Measurements from ENCODE around the gene RAD51B. TPM values are rescaled to one million over a fixed set of nuclear protein-coding genes. Genes with fewer than 3 reads are reported as not detected.
"Not testable (repeated sequence)": the region's sequence is repeated elsewhere in the genome, so short reads cannot be mapped to it uniquely, and the experiment has no call there.

The RAD51B gene
- total RNA-seq, 2 donors from 2014 or later = 22.8 to 33.8 TPM

- H3K36me3 ChIP-seq (ENCODE audit: control insufficient read depth, insufficient read depth, low read length) = no peaks in the 10 kb centered on the region
- H3K9me3 ChIP-seq (ENCODE audit: control insufficient read depth, low read length) = no peaks in the 10 kb centered on the region
- Mint-ChIP-seq H3K27ac (no peak overlapping the region), H3K36me3 (ENCODE audit: low read depth) (no peaks in the 10 kb centered on the region), H3K4me1 (peaks cover 76% of the 10 kb centered on the region), H3K9me3 (no peaks in the 10 kb centered on the region), H3K4me3 (no peak overlapping the region), H3K27me3 (ENCODE audit: insufficient read depth) (no peaks in the 10 kb centered on the region)
- no peak overlapping the region for H3K27ac ChIP-seq (ENCODE audit: low read depth, low read length)
- H3K4me1 ChIP-seq (ENCODE audit: control insufficient read depth, insufficient read depth, low read length) = peaks cover 37% of the 10 kb centered on the region
- H3K4me3 ChIP-seq (ENCODE audit: low read length) = no peak overlapping the region
- 89 to 92% methylated on average over 4 of the region's 4 CpGs for WGBS, 2 experiments (ENCODE audit: insufficient coverage in 1 of 2, insufficient read length in 1 of 2)
- TF ChIP-seq CTCF (conservative IDR thresholded peaks at IDR 0.05) = no peak
- no peak overlapping the region for H3K9ac ChIP-seq (ENCODE audit: extremely low read depth, low read length, poor library complexity, severe bottlenecking)
- DNase-seq = no peak
- H3K27me3 ChIP-seq (ENCODE audit: control insufficient read depth, insufficient read depth, low read length, poor library complexity, severe bottlenecking) = no peaks in the 10 kb centered on the region
Observed at GRCh38 chr14:68257969-68258368, 438.4 kb downstream of the RAD51B start.

- H3K4me3 ChIP-seq (ENCODE audit: low read length); H3K9ac ChIP-seq (ENCODE audit: extremely low read depth, low read length, poor library complexity, severe bottlenecking); DNase-seq; H3K9me3 Mint-ChIP-seq; H3K27ac Mint-ChIP-seq; H3K27me3 Mint-ChIP-seq (ENCODE audit: insufficient read depth); H3K9me3 ChIP-seq (ENCODE audit: control insufficient read depth, low read length); H3K27ac ChIP-seq (ENCODE audit: low read depth, low read length); H3K4me3 Mint-ChIP-seq; H3K36me3 Mint-ChIP-seq (ENCODE audit: low read depth); H3K36me3 ChIP-seq (ENCODE audit: control insufficient read depth, insufficient read depth, low read length); H3K27me3 ChIP-seq (ENCODE audit: control insufficient read depth, insufficient read depth, low read length, poor library complexity, severe bottlenecking): not testable (repeated sequence)
- peaks cover 39% of the 10 kb centered on the region for H3K4me1 ChIP-seq (ENCODE audit: control insufficient read depth, insufficient read depth, low read length)
- peaks cover 76% of the 10 kb centered on the region for H3K4me1 Mint-ChIP-seq
- 51 to 85% methylated on average over 2 of the region's 2 CpGs for WGBS, 2 experiments (ENCODE audit: insufficient coverage in 1 of 2, insufficient read length in 1 of 2)
Observed at GRCh38 chr14:68258995-68259394, 439.4 kb downstream of the RAD51B start.

- peak overlapping the region; percentile 36 for H3K27ac ChIP-seq (ENCODE audit: low read depth, low read length)
- H3K4me3 Mint-ChIP-seq = no peak overlapping the region
Observed at GRCh38 chr14:68260121-68260520, 440.5 kb downstream of the RAD51B start.

More at GRCh38 chr14:68260121-68260520, 440.5 kb downstream of the RAD51B start:
- Histone ChIP-seq H3K27me3 (ENCODE audit: control insufficient read depth, insufficient read depth, low read length, poor library complexity, severe bottlenecking) (no peaks in the 10 kb centered on the region), H3K9ac (ENCODE audit: extremely low read depth, low read length, poor library complexity, severe bottlenecking) (no peak overlapping the region), H3K36me3 (ENCODE audit: control insufficient read depth, insufficient read depth, low read length) (no peaks in the 10 kb centered on the region), H3K4me3 (ENCODE audit: low read length) (peak overlapping the region; percentile 72), H3K4me1 (ENCODE audit: control insufficient read depth, insufficient read depth, low read length) (peaks cover 44% of the 10 kb centered on the region), H3K9me3 (ENCODE audit: control insufficient read depth, low read length) (no peaks in the 10 kb centered on the region)
- no peaks in the 10 kb centered on the region for H3K27me3 Mint-ChIP-seq (ENCODE audit: insufficient read depth)
- H3K4me1 Mint-ChIP-seq = peaks cover 77% of the 10 kb centered on the region
- H3K36me3 Mint-ChIP-seq (ENCODE audit: low read depth) = no peaks in the 10 kb centered on the region
- no peaks in the 10 kb centered on the region for H3K9me3 Mint-ChIP-seq
- peak; percentile 86 for DNase-seq
- no peak for TF ChIP-seq CTCF (conservative IDR thresholded peaks at IDR 0.05)
- H3K27ac Mint-ChIP-seq = peak overlapping the region; percentile 71
- 22% methylated on average over 1 of the region's 2 CpGs; no CpG with 5 or more reads in 1 of the 2 experiments for WGBS, 2 experiments (ENCODE audit: insufficient coverage in 1 of 2, insufficient read length in 1 of 2)

Data from endodermal cell (in vitro differentiated cells).